GM21381 (cell line): Measurements from ENCODE around the gene TRIM51.
"Not testable (repeated sequence)": the region's sequence is repeated elsewhere in the genome, so short reads cannot be mapped to it uniquely, and the experiment has no call there.

Experiments used
- ATAC-seq: cut with Tn5 transposase; IDR thresholded peaks from one replicate; pipeline ENCODE4 v1.9.1; 2021; ENCODE audit warnings: mild to moderate bottlenecking, moderate library complexity; ENCODE audit not compliant: unreplicated experiment

Gene TRIM51

GRCh38 chr11:55882997-55883396 lies at the start of gene TRIM51:
TRIM51 (plus strand) TSS chr11:55883297; CDS start chr11:55885429, 2,132 bp downstream.
- ATAC-seq = not testable (repeated sequence)

GRCh38 chr11:55838452-55838851 lies 44.6 kb upstream of the TRIM51 start, which contains the start of gene OR5D16:
OR5D16 (plus strand) TSS chr11:55838752; CDS start chr11:55838752, 0 bp downstream.
- ATAC-seq = no peak

- ATAC-seq = no peak
Measured at GRCh38 chr11:55847453-55847852, 35.6 kb upstream of the TRIM51 start.

GRCh38 chr11:55849037-55849436 lies 34.1 kb upstream of the TRIM51 start:
- ATAC-seq = no peak

- no peak for ATAC-seq
Measured at GRCh38 chr11:55852141-55852540, 31.0 kb upstream of the TRIM51 start.

GRCh38 chr11:55854704-55855103 lies 28.4 kb upstream of the TRIM51 start:
- ATAC-seq = no peak

- not testable (repeated sequence) for ATAC-seq
Measured at GRCh38 chr11:55867354-55867753, 15.7 kb upstream of the TRIM51 start.

- ATAC-seq = not testable (repeated sequence)
Measured at GRCh38 chr11:55872731-55873130, 10.4 kb upstream of the TRIM51 start.

- ATAC-seq = not testable (repeated sequence)
Measured at GRCh38 chr11:55873146-55873545, 10.0 kb upstream of the TRIM51 start.

GRCh38 chr11:55884995-55885394 lies 1.9 kb downstream of the TRIM51 start:
- ATAC-seq = not testable (repeated sequence)

- not testable (repeated sequence) for ATAC-seq
Measured at GRCh38 chr11:55885481-55885880, 2.4 kb downstream of the TRIM51 start.

GRCh38 chr11:55895216-55895615 lies 12.1 kb downstream of the TRIM51 start:
- ATAC-seq = no peak

GRCh38 chr11:55902308-55902707 lies 19.2 kb downstream of the TRIM51 start:
- ATAC-seq = no peak

- ATAC-seq = no peak
Measured at GRCh38 chr11:55914482-55914881, 31.4 kb downstream of the TRIM51 start, which contains the start of gene OR5W2. OR5W2 (minus strand) TSS chr11:55914582; CDS start chr11:55914582, 0 bp downstream.

GRCh38 chr11:55920537-55920936 lies 37.4 kb downstream of the TRIM51 start:
- no peak for ATAC-seq

- no peak for ATAC-seq
Measured at GRCh38 chr11:55936300-55936699, 53.2 kb downstream of the TRIM51 start, which contains the start of gene OR5I1. OR5I1 (minus strand) TSS chr11:55936400; CDS start chr11:55936400, 0 bp downstream.
